K562 (cell line): ENCODE data around the gene JUN. TPM values are rescaled to one million over a fixed set of nuclear protein-coding genes. Genes with fewer than 3 reads are reported as not detected.

ENCODE experiments used
- BACH1 ChIP-seq: fragments of 200-800 bp; sonication (Bioruptor generic); IDR thresholded peaks from 2 replicates; pipeline ENCODE4 v1.6.1; 2016; ENCODE audit warnings: missing genetic modification characterization, missing compliant biosample characterization
- BRD4 ChIP-seq: fragments of 200-600 bp; sonication (generic); IDR thresholded peaks from 2 replicates; pipeline ENCODE4 v1.6.1; 2017; ENCODE audit warnings: inconsistent platforms
- CHAMP1 ChIP-seq: fragments of 450-650 bp; IDR thresholded peaks from 2 replicates; pipeline ENCODE4 v1.6.1; 2016; ENCODE audit warnings: mild to moderate bottlenecking
- ELF1 ChIP-seq: fragments of 200-800 bp; sonication (Bioruptor generic); IDR thresholded peaks from 2 replicates; pipeline ENCODE4 v1.6.1; 2016; ENCODE audit warnings: missing genetic modification characterization, missing compliant biosample characterization
- GATAD2A ChIP-seq: fragments of 450-650 bp; IDR thresholded peaks from 2 replicates; pipeline ENCODE4 v1.6.1; 2017
- GTF2E2 ChIP-seq: fragments of 200-800 bp; sonication (Bioruptor generic); IDR thresholded peaks from 2 replicates; pipeline ENCODE4 v1.6.1; 2016; ENCODE audit warnings: missing genetic modification characterization, missing compliant biosample characterization
- HLTF ChIP-seq: fragments of 450-650 bp; IDR thresholded peaks from 2 replicates; pipeline ENCODE4 v1.6.1; 2016
- HMBOX1 ChIP-seq: sonication (generic); IDR thresholded peaks from 2 replicates; pipeline ENCODE4 v1.6.1; 2016
- L3MBTL2 ChIP-seq: fragments of 450-650 bp; IDR thresholded peaks from 2 replicates; pipeline ENCODE4 v1.6.1; 2016; ENCODE audit warnings: mild to moderate bottlenecking, moderate library complexity
- MAZ ChIP-seq, 2 experiments: fragments of 450-650 bp in 1 of 2; sonication (generic) in 1 of 2; formaldehyde crosslinking; IDR thresholded peaks in 1 of 2; conservative IDR thresholded peaks in 1 of 2; 2 replicates each; pipeline versions ENCODE4 v1.4.0 to v1.5.0; 2020; ENCODE audit warnings: mild to moderate bottlenecking in 1 of 2, missing genetic modification reagents in 1 of 2
- MCM7 ChIP-seq, 2 experiments: fragments of 450-650 bp; IDR thresholded peaks; 2 replicates each; pipeline ENCODE4 v1.6.1; 2016 to 2018
- MEF2D ChIP-seq: conservative IDR thresholded peaks from 2 replicates; pipeline ENCODE4 v1.6.1; 2016; ENCODE audit warnings: low read depth, missing genetic modification characterization, missing compliant biosample characterization
- MTA3 ChIP-seq: fragments of 450-650 bp; formaldehyde crosslinking; IDR thresholded peaks from 2 replicates; pipeline ENCODE4 v1.6.1; 2017; ENCODE audit warnings: mild to moderate bottlenecking, borderline replicate concordance
- RBM39 ChIP-seq: fragments of 200-400 bp; formaldehyde crosslinking; optimal IDR thresholded peaks from 2 replicates; pipeline ENCODE3; 2018; ENCODE audit warnings: low read depth, low read length
- RFX5 ChIP-seq: IDR thresholded peaks from 2 replicates; pipeline ENCODE4 v1.6.1; 2011; ENCODE audit warnings: low read depth, mild to moderate bottlenecking, improper control_type of control experiment, low read length
- SMAD3 ChIP-seq: fragments of 450-650 bp; formaldehyde crosslinking; conservative IDR thresholded peaks from 2 replicates; pipeline ENCODE4 v1.4.0; 2020; ENCODE audit warnings: mild to moderate bottlenecking
- TAF7 ChIP-seq: fragments of 450-650 bp; IDR thresholded peaks from 2 replicates; pipeline ENCODE4 v1.6.1; 2016; ENCODE audit warnings: missing genetic modification characterization, missing compliant biosample characterization
- TBL1XR1 ChIP-seq, 2 experiments: IDR thresholded peaks; 2 replicates each; pipeline ENCODE4 v1.6.1; 2012; ENCODE audit warnings: improper control_type of control experiment in 2 of 2, low read length in 2 of 2, mild to moderate bottlenecking in 1 of 2
- TBP ChIP-seq: optimal IDR thresholded peaks from 2 replicates; pipeline ENCODE3; 2011; ENCODE audit warnings: low read depth, low read length, improper control_type of control experiment
- TEAD4 ChIP-seq, 2 experiments: sonication (generic) in 1 of 2; formaldehyde crosslinking in 1 of 2; IDR thresholded peaks; 2 replicates each; pipeline versions ENCODE4 v1.6.1 to v1.8.0; 2012 to 2022; ENCODE audit warnings: borderline replicate concordance in 1 of 2, inconsistent platforms in 1 of 2, low read length in 1 of 2, mild to moderate bottlenecking in 1 of 2, missing genetic modification reagents in 1 of 2
- TSHZ1 ChIP-seq: fragments of 250-450 bp; sonication (Bioruptor Pico); IDR thresholded peaks from 2 replicates; pipeline ENCODE4 v1.4.0; 2020; ENCODE audit warnings: mild to moderate bottlenecking, moderate library complexity
- YBX1 ChIP-seq: fragments of 450-650 bp; IDR thresholded peaks from 2 replicates; pipeline ENCODE4 v1.7.1; 2016; ENCODE audit warnings: mild to moderate bottlenecking
- ZC3H8 ChIP-seq: fragments of 450-650 bp; IDR thresholded peaks from 2 replicates; pipeline ENCODE4 v1.6.1; 2017
- ZFP30 ChIP-seq: fragments of 250-450 bp; sonication (Bioruptor Pico); IDR thresholded peaks from 2 replicates; pipeline ENCODE4 v1.8.0; 2022; ENCODE audit warnings: moderate library complexity, mild to moderate bottlenecking, inconsistent platforms, borderline replicate concordance
- ZKSCAN8 ChIP-seq: fragments of 200-800 bp; sonication (Bioruptor generic); IDR thresholded peaks from 2 replicates; pipeline ENCODE4 v1.6.1; 2016; ENCODE audit warnings: missing genetic modification characterization, missing compliant biosample characterization
- polyA plus RNA-seq, 8 experiments: library from polyadenylated mRNA; depleted of rRNA in 4 of 8; stranded (reverse) in 5 of 8; unstranded in 3 of 8; fragments of >200 nt; fragmentation: Nextera tagmentation in 2 of 8; fragmentation: Illumina TruSeq in 1 of 8; extraction: Ambion mirVana in 2 of 8; extraction: Trizol in 1 of 8; gene quantifications; 2 replicates each; pipeline versions ENCODE4 v1.2.1 to v1.2.3, GENCODE V29; 2011 to 2014; ENCODE audit warnings: inconsistent platforms in 1 of 8, missing spikeins in 1 of 8
- total RNA-seq, 7 experiments: library from RNA; depleted of rRNA in 6 of 7; stranded (reverse); fragments of >200 nt in 6 of 7; fragmentation: Illumina TruSeq in 2 of 7; extraction: Trizol in 2 of 7; gene quantifications; 2 replicates each; pipeline versions ENCODE4 v1.2.1 to v1.2.3, GENCODE V29; 2011 to 2021; ENCODE audit warnings: low replicate concordance in 1 of 7

Gene JUN
- total and polyA plus RNA-seq, 9 of the 15 experiments (the other 6 are each of a cell fraction or from before 2014, with no cell fraction given), result 0.32 to 23.4 (median 4.0) TPM

GRCh38 chr1:58815069-58815685 lies 31.3 kb upstream of the JUN start (continued):
- TF ChIP-seq ZFP30 (no peak), MAZ (CRISPR knock-in tag; conservative IDR thresholded peaks at IDR 0.05 in 1 of 2, IDR thresholded peaks at IDR 0.05 in 1 of 2) (peak; percentile 55 to 82; a peak in 3 of 4 replicates), SMAD3 (no peak), BRD4 (no peak; the same call in 1 of the 2 replicates), TEAD4 (IDR thresholded peaks at IDR 0.05; ENCODE audit: low read length) (peak; percentile 57; the same call in 1 of the 2 replicates), TEAD4 (CRISPR knock-in tag; IDR thresholded peaks at IDR 0.05; ENCODE audit: borderline replicate concordance) (no peak), HLTF (no peak), MEF2D (tag) (no peak), TBP (peak; percentile 12), GTF2E2 (tag) (peak; percentile 70; the same call in 1 of the 2 replicates), HMBOX1 (no peak), TBL1XR1 (IDR thresholded peaks at IDR 0.05; ENCODE audit: low read length in 2 of 2) (peak; percentile 67 to 69; a peak in 1 of 4 replicates), TSHZ1 (CRISPR knock-in tag) (no peak), ZKSCAN8 (no peak), YBX1 (no peak), GATAD2A (0 out of 2 replicates have a peak, but pooled peaks have one; percentile 23), MTA3 (peak; percentile 72; the same call in 1 of the 2 replicates), L3MBTL2 (peak; percentile 89), ZC3H8 (no peak), CHAMP1 (no peak), MCM7 (IDR thresholded peaks at IDR 0.05) (no peak), ELF1 (tag) (peak; percentile 79; the same call in 1 of the 2 replicates), RFX5 (no peak), TAF7 (tag) (no peak), RBM39 (no peak), BACH1 (tag) (no peak)
